Ishikawa (cell line): Measurements from ENCODE around the gene SLC4A9.

Source experiments
- CEBPB ChIP-seq: IDR thresholded peaks from 2 replicates; pipeline ENCODE4 v1.6.1; 2012
- CREB1 ChIP-seq: IDR thresholded peaks from 2 replicates; pipeline ENCODE4 v1.6.1; 2012; ENCODE audit warnings: low read depth
- EGR1 ChIP-seq: IDR thresholded peaks from 2 replicates; pipeline ENCODE4 v1.6.1; 2012
- EP300 ChIP-seq: IDR thresholded peaks from 2 replicates; pipeline ENCODE4 v1.6.1; 2012; ENCODE audit warnings: borderline replicate concordance
- FOXM1 ChIP-seq: IDR thresholded peaks from 2 replicates; pipeline ENCODE4 v1.6.1; 2012; ENCODE audit warnings: low read depth, borderline replicate concordance
- MAX ChIP-seq: IDR thresholded peaks from 2 replicates; pipeline ENCODE4 v1.6.1; 2012
- NFIC ChIP-seq: IDR thresholded peaks from 2 replicates; pipeline ENCODE4 v1.6.1; 2012
- RAD21 ChIP-seq: IDR thresholded peaks from 2 replicates; pipeline ENCODE4 v1.6.1; 2012; ENCODE audit warnings: low read depth
- REST ChIP-seq: IDR thresholded peaks from 2 replicates; pipeline ENCODE4 v1.6.1; 2012; ENCODE audit warnings: low read depth, mild to moderate bottlenecking
- TAF1 ChIP-seq: IDR thresholded peaks from 2 replicates; pipeline ENCODE4 v1.6.1; 2012; ENCODE audit warnings: low read depth, mild to moderate bottlenecking
- TCF12 ChIP-seq: IDR thresholded peaks from 2 replicates; pipeline ENCODE4 v1.6.1; 2012; ENCODE audit warnings: low read depth
- TEAD4 ChIP-seq: IDR thresholded peaks from 2 replicates; pipeline ENCODE4 v1.6.1; 2012
- USF1 ChIP-seq: IDR thresholded peaks from 2 replicates; pipeline ENCODE4 v1.6.1; 2012
- YY1 ChIP-seq: IDR thresholded peaks from 2 replicates; pipeline ENCODE4 v1.6.1; 2012; ENCODE audit warnings: low read depth
- ZBTB7A ChIP-seq: IDR thresholded peaks from 2 replicates; pipeline ENCODE4 v1.6.1; 2012; ENCODE audit warnings: low read depth

SLC4A9 gene

GRCh38 chr5:140361901-140362300 is 1.9 kb downstream of the SLC4A9 start:
- no peak for TF ChIP-seq MAX
- no peak for TF ChIP-seq EGR1
- TF ChIP-seq CEBPB, result no peak
- TF ChIP-seq TAF1, result no peak
- no peak for TF ChIP-seq TCF12
- TF ChIP-seq USF1, result no peak
- no peak for TF ChIP-seq CREB1
- TF ChIP-seq TEAD4, result no peak
- no peak for TF ChIP-seq EP300
- no peak for TF ChIP-seq ZBTB7A
- TF ChIP-seq REST, result no peak
- TF ChIP-seq FOXM1, result no peak
- TF ChIP-seq NFIC, result no peak
- TF ChIP-seq YY1, result no peak
- TF ChIP-seq RAD21, result no peak

GRCh38 chr5:140362311-140362710 is 2.3 kb downstream of the SLC4A9 start:
- TF ChIP-seq YY1 (no peak), REST (no peak), ZBTB7A (no peak), TAF1 (no peak), NFIC (no peak), FOXM1 (no peak), CEBPB (no peak), TCF12 (no peak), TEAD4 (no peak)

- no peak for TF ChIP-seq EP300
- no peak for TF ChIP-seq ZBTB7A
- TF ChIP-seq RAD21, result peak; percentile 72
- TF ChIP-seq YY1, result peak; percentile 48; the same call in 1 of the 2 replicates
- no peak for TF ChIP-seq TCF12
- no peak for TF ChIP-seq FOXM1
- no peak for TF ChIP-seq CREB1
- TF ChIP-seq TEAD4, result no peak
- TF ChIP-seq MAX, result peak; percentile 61
Measured at GRCh38 chr5:140362875-140363630, 3.1 kb downstream of the SLC4A9 start.

- TF ChIP-seq CEBPB, result no peak
- no peak for TF ChIP-seq TEAD4
- no peak for TF ChIP-seq TAF1
- no peak for TF ChIP-seq YY1
- no peak for TF ChIP-seq USF1
- no peak for TF ChIP-seq FOXM1
- no peak for TF ChIP-seq CREB1
- no peak for TF ChIP-seq RAD21
- TF ChIP-seq MAX, result no peak
- TF ChIP-seq REST, result no peak
- TF ChIP-seq EP300, result no peak
- no peak for TF ChIP-seq ZBTB7A
- TF ChIP-seq NFIC, result no peak
- no peak for TF ChIP-seq EGR1
- TF ChIP-seq TCF12, result no peak
Measured at GRCh38 chr5:140363631-140364471, 3.9 kb downstream of the SLC4A9 start.
